GM19240 (cell line): ENCODE results near the gene DIPK1C.

Experiments
- DNase-seq: peaks from one replicate; pipeline ENCODE4 v3.0.0; 2011; ENCODE audit warnings: low spot score; ENCODE audit not compliant: insufficient read length

DIPK1C gene

DNA sequence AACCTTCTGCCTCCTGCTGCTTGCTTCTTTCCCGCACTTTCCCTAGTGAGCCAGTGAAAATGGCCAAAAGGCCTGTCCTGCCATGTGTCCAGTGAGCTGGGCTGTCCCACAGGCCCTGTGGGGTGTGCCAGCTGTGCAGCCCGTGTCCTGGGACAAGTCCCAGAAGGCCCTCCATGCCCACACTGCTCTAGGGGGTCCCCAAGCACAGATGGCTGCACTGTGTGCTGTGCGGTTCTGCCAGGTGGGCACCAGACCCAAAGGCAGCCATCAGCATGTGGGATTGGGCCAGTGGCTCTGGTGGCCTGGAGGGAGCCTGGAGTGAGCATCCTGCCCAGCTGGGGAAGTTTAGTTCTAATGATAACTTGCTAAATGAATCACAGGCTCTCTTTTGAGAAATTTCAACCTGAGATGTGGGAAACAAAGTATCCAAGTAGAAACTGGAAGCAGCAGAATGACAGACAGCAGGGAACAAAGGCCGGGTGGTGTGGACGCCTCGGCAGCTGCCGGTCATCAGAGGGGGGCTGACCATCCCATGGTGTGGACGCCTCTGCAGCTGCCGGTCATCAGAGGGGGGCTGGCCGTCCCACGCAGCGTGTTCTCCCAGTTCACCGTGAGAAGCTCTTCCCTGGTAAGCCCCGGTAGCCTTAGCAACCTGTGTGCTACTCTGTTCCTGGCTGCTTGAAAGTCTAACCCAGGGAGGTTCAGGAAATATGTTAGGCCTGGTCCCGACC is 29.2 kb upstream of the DIPK1C start:
- DNase-seq: no peak

DNA sequence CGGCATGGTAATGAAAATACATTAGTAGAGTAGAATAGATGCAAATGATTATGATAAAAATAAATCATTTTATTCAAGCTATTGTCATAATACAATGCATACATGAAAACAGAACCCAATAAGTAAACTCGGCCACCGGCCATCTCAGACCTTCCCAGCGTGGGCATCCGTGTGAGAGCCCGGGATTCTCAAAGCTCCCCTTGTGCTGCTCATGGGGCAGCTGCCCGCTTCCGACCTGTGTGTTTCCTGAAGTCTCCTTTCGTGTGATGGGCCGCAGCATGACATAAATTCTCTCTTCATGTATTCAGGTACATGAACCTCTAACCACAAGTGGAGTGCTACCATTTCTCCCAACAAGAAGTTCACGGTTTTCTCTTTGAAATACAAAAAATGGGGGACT is 25.6 kb upstream of the DIPK1C start:
- DNase-seq: no peak

DNA sequence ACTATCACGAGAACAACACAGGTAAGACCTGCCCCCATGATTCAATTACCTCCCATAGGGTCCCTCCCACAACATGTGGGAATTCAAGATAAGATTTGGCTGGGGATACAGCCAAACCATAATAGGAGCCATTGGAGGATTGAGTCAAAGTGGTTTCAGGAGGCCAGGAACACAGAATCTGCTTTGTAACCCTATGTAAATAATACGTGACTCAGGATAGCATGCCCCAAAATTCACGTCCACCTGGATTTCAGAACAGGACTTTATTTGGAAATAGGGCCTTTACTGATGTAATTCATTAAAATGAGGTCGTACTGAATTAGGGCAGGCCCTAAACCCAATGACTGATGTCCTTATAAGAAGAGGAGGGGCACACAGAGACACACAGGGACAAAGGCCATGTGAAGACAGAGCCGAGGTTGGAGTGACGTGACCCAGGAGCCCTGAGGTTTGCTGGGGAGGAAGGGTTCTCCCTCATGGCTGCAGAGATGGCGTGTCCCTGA is 23.1 kb upstream of the DIPK1C start:
- DNase-seq: no peak

DNA sequence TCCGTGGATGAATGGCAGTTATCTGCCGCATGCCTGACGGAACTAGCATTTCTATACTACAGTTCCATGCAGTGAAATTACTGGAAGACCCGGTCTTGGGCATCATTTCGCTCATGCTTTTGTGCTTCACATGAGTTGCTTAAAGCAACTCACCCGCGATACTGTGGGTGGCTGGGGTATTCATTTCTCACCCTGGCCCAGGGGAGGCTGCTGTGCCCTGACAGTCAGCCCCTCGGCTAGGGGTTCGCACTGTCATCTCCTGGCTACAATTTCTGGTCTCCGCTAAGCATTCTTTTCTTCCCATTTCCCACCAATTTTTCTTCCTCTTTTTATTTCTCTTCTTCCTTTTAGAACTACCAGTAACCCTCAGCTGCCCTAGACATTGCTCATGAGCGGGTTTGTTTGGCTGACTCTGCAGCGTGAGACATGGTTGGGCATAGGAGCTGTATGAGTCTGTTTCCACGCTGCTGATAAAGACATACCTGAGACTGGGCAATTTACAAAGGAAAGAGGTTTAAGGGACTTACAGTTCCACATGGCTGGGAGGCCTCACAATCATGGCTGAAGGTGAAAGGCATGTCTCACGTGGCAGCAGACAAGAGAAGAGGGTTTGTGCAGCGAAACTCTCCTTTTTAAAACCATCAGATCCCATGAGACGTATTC is 22.5 kb upstream of the DIPK1C start:
- no peak for DNase-seq

DNA sequence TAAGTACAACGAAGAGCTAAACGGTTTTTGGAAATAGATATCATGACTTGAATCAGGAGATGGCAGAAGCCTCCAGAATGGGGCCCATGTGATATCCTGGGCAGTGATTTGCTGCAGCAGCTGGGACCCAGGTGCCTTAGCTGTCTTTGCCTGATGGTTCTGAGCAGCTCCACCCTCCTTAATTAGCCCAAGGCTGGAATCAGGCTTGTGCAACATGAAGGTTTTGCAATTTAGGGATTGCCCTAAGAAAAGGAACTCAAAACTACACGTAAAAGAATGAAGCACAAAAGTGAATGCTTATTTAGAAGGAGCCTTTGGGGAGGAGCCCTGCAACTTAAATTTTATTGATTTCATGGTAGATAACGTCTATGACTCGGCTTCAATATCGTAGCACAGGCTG is 21.8 kb upstream of the DIPK1C start:
- DNase-seq: no peak

DNA sequence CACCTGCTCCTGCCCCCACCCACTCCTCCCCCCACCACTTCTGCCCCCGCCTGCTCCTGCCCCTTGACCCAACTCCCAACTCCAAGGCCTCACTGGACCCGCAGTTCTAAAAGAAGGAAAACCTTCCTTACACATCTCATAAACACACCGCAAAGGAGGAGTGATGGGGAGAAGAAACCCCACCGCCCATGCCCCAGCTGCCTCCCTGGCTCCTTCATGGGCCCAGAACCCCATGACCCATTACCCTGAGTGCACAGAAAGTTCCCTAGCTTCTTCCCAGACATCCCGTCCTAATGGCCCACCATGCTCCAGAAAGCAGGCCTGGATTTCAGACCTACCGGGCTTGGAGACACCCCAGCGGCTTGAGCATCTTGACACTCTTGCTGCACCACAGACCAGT is 21.2 kb upstream of the DIPK1C start:
- no peak for DNase-seq

DNA sequence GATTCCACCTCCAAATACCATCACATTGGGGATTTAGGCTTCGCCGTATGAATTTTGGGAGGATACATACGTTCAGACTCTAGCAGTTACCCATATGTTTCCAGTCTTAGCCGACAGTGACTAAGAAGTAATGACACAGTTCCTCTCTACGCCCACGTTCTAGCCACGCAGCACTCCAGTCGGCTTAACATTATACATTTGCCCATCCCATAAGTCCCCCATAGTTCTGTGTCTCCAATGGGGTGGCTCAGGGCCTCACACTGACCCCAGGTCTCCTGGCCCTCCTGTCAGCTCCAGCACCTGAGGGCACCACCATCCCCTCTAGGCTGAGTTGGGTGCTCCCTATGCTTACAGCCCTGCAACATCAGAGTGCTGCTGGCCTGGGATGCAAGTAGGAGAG is 20.7 kb upstream of the DIPK1C start:
- no peak for DNase-seq

DNA sequence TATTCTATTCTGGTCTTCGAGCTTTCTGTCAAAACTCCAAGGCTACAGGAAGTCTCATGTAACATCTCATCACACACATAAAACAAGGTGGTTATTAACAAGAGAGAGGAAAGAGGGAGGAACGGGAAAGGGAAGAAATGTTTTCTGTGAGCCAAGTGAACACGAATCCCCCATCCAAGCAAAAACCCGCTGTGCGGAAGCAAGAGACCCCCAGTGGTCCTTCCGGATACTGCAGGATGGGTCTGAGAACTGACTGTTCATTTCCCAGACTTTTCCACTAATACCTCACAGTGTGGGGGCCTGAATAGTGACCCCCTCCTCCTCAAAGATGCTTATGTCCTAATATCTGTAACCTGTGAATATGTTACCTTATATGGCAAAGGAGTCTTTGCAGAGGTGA is 19.0 kb upstream of the DIPK1C start:
- DNase-seq: no peak

DNA sequence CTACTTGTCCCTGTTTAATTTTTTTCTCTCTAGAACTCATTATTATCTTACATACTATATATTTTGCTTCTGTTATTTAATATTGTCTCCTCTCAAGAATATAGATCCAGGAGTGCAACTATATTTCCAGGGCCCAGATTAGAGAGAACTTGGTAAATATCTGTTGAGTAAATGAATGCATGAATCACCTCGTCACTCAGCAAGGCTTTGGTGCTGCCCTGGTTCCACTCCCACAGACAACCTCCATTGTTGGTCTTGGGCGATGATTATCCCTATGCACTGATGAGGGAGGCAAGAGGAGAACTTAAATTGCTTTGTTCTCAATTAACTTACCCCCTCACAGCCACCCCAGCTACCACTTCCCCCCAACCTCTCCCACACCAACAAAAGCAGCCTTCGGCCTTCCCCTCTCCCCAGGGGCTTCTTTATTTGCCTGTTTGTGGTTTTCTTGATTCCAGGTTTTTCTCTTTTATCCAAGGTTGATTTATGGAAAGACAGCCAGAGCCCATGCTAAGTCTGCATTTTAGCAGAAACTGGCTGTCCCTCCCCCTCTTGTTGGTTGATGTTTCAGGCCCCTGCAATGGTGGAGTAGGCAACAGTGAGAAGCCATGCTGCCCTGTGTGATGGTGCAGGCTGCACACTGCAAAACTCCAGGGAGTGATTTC is 17.0 kb upstream of the DIPK1C start:
- no peak for DNase-seq

DNA sequence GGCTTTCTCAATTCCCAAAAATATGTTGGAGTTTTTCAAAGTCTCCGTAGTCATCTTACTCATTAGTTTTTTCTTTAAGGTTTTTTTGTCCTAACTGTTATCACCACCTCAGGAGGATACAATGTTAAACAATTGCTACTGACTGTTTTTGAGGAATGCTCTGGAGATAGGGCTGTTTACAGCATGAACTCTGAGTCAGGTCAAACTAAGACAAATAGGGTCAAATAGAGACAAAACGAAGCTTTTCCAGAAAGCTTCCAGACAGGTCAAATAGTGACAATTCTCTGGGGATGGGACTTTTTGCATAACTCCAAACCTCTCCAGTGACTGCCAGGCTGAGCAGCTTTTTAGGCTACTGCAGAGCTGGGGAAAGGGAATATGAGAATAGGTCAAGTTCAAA is 15.2 kb upstream of the DIPK1C start:
- DNase-seq: no peak

DNA sequence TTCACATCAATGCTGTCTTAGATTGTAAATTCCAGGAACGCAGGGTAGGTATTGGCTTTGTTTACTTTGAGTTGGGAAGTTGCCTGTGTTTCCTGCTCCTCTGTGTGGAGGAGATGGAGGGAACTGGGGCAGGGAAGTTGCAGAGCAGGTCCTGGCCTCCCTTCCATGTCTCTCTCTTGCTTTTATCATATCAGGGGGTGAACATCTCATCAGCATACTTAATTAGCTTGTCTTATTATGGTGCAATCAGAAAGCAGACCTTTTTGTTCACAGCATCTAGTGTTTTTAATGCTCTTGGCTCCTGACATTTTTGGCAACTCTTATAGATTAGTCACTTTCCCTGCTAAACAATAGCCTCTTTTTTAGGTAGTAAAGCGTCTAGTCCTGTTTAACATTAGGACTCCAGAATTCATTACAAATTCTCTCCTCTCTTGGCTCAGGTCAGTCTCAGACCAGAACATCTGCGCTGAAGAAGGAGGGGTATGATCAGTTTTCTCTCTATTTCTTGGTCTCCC is 11.5 kb upstream of the DIPK1C start:
- DNase-seq: no peak

DNA sequence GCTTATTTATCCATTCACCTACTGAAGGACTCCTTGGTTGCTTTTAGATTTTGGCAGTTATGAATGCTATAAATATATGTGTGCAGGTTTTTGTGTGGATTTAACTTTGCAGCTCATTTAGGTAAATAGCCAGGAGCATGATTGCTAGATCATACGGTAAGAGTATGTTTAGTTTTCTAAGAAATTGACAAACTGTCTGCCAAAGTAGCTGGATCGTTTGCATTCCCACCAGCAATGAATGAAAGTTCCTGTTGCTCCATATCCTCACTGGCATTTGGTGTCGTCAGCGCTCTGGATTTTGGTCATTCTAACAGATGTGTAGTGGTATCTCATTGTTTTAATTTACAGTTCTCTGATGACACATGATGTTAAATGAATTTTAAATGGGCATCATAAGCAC is 8.7 kb upstream of the DIPK1C start:
- DNase-seq: no peak

DNA sequence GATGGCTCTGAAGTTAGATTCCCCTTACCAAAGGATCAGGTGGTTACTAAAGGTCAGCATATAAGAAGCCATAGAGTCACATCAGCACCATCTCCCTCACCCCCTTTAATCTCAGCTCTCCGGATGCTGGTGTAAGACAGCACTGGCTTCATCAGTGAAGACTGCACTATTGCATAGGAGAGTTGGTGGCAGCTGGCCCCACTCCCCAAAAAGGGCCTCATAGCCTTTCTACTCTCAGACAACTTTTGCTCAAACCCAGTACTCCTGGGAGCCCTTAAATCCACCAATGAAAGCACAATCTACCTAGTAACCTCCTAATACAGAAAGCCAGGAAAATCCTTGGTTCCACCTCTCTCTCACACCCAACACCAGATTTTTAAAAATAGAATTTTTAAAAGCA is 6.9 kb upstream of the DIPK1C start:
- DNase-seq: no peak

DNA sequence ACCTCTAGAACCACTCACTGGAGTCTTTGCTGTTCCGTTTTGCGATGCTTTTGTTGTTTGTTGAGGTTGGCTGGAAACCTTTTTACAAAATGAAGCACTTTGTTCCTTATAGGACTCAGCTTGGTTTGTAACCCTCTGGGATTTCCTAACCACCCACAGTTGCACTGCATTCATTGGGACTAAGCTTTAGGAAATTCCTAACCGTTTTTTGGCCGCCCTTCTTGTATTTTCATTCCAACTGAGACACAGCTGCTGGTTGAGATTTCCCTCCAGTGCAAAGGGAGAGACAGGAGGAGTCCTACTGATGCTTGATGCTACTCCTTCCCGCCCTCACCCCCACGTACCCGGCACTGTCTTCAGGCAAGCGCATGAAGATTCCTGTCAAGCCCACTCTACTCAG is 6.1 kb upstream of the DIPK1C start:
- DNase-seq: no peak

DNA sequence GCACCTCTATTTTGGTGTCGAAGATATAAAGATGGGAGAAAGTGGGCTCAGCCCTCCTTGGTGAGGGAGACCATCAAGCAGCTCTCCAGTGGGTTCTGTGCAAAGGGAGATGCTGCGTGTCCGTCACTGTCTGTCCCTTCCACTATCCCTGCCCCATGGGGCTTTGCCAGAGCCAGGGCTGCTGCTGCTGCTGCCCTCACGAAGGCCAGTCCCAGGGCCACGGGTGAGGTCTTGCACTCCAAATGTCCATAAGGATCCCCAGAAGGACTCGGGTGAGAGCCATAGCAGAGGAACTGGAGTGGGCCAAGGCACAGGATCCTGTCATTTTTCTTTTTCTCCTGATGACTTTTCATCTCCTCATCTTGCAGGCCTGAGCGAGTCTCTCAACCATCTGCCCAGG is 3.7 kb upstream of the DIPK1C start:
- no peak for DNase-seq

DNA sequence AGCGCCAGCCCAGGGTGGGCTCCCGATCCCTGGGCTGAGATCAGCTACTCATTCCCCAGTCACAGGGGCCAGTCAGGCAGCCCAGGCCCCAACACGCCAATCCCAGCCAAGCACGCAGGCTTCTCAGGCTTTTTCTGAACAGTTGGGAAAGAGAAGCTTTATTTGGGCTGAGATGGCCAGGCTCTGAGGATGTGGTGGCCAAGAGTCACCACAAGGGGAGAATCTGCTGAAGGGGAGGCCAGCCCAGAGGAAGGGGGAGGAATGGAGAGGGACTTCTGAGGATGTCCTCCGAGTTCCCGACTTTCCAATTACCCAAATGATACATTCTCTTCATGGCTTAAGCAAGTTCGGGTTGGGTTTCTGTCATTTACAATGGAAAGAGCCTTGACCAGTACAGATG is 2.8 kb upstream of the DIPK1C start:
- no peak for DNase-seq

DNA sequence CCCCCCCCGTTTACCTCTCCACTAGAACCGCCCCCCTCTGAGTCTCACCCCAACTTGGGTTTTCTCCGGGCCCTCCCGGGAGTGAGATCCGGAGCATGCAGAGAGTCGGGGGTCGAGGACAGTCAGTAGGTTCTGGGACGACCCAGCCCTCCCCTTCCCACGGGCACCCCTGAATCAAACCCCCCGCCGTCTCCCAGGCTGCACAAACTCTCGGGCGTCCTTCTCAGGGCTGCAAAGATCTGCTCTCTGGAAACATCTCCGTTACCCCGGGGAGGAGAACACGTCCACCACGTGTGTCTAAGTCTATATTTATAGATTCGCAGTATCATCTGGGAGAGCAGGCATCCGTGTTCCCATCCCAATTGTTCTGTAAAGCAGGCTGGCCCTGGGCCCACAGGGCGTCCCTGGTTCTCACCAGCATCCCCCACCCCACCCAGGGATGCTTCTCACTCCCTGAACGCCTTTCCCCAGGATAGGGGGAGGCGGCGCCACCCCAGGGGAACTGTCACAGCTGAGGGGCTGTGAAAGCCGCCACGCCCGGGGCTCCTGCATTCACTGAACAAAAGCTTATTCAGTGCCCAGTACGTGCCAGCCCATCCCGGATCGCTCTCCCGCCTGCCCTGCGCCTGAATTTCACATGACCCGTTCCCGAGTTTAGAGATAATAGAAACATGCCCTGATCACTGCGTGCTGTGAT is 765 bp upstream of the DIPK1C start:
- no peak for DNase-seq

DNA sequence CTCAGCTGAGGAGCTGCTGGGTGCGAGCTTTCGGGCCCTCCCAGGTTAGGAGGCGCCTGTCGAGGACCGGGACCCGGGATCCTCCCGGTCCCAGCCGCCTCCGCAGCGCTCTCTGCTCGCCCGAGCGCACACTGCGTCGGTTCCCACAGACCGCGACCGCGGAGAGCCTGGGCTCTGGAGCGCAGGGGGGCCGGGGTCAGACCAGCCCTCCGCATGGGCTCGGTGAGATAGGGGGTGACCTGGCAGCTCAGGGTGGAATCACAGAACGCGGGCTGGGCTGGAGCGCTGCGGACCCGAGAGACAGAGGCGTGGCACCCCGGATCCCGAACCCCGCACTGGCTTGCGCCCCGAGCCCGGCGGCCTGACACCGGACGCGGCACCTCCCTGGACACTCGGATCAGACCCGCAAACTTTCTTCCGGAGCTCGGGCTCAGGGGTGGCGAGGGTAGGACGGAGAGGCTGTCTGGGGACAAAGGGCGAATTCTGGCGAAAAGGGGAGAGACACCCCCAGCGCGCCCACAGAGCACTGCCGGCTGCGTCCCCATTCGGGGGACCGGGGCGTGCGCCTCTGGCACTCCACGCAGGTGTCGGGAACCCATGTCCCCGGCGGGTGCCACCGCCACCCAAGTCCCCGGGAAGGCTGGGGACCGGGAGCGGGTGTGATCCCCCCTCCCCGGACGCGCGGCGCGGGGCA is 612 bp downstream of the DIPK1C start:
- DNase-seq: no peak

DNA sequence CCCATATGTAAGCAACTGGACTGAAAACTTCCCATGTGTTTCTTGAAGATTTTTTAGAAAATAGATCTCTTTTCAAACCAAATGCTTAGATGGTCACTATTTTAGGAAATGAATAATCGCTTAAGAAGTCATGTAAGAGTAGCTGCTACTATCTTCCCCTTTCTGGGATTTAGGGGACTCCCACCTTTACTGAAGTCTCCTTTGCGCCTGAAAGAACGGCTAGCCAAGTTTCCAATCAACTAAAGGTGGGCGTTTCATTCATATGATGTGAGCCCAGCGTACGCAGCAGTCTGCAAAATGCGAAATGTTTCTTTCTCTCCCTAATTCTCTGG is 1.1 kb downstream of the DIPK1C start:
- no peak for DNase-seq

DNA sequence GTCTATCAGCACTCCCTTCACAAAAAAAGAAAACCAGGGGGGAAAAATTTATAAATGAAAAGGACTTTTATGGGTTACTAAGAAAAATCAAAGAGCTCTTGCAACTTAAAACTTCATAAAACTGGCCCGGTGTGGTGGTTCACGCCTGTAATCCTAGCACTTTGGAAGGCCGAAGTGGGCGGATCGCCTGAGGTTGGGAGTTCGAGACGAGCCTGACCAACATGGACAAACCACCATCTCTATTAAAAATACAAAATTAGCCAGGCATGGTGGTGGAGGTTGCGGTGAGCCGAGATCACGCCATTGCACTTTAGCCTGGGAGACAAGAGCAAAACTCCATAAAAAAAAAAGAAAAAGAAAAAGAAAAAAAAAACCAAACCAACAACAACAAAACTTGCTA is 1.7 kb downstream of the DIPK1C start:
- no peak for DNase-seq

DNA sequence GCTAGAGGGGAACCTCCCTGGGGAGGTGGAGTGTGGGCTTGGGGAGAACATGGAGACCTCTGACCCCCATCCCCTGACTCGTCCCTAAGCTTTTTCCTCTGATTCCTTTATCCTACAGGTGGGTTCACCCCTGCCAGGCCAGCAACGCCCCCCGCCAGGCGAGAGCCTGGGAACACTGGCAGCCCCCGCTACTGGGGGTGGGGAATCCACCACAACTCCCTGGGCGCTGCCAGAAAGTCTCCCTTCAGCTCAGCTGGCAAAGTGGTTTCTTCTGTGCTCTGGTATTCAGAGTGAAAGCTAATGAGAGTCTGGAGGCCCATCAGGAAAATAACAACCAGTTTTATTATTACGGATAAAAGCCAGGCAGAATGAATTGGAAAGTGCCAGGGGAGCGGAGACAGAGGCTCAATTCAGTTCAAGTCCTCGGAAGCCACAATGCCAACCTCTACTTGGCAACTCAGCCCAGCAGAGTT is 2.8 kb downstream of the DIPK1C start:
- no peak for DNase-seq
